HG02623 (cell line): Measurements from ENCODE around the gene PRKCH.
"Not testable (repeated sequence)": the region's sequence is repeated elsewhere in the genome, so short reads cannot be mapped to it uniquely, and the experiment has no call there.

Experiments
- ATAC-seq: cut with Tn5 transposase; IDR thresholded peaks from one replicate; pipeline ENCODE4 v1.9.1; 2021; ENCODE audit warnings: moderate library complexity; ENCODE audit not compliant: unreplicated experiment

The PRKCH gene

DNA sequence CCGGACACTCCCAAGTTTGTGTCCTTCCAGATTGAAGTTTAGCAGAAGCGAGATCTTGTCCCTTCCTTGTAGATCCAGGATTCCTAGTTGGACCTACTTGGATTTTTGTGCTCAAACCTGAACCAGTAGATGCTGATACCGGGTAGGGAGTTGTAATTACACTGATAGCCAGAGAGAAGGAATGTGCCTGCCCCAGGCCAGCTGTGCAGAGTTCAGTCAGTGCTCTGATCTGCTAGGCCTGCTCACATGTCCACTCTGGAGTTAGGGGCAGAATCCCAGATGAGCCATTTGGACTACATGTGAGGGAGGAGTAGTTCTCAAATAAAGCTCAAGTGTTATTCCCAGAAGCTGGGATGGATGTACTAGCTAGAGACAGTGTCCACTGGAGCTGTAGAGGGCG lies 65.7 kb downstream of the PRKCH start:
- ATAC-seq = no peak

GRCh38 chr14:61388173-61388975 lies 67.0 kb downstream of the PRKCH start:
- peak; percentile 61 for ATAC-seq

DNA sequence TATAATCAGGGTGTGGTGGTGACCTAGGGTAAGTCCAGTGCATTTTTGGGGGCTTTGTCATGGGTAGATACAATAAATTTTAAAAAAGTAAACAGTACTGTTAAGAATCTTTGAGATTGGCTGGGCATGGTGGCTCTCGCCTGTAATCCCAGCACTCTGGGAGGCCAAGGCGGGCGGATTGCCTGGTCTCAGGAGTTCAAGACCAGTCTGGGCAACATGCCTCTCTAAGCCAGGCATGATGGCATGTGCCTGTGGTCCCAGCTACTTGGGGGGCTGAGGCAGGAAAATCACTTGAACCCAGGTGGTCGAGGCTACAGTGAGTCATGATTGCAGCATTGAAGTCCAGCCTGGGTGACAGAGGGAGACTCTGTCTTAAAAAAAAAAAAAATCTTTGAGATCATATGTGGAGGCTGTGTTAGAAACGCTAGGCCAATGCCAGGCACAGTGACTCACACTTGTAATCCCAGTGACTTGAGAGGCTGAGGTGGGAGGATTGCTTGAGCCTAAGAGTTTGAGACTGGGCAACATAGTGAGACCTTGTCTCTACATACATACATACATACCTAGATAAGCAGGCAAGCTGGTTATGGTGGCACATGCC lies 67.7 kb downstream of the PRKCH start:
- no peak for ATAC-seq

GRCh38 chr14:61391119-61391518 lies 69.7 kb downstream of the PRKCH start:
- no peak for ATAC-seq

GRCh38 chr14:61392297-61392696 lies 70.9 kb downstream of the PRKCH start:
- no peak for ATAC-seq

DNA sequence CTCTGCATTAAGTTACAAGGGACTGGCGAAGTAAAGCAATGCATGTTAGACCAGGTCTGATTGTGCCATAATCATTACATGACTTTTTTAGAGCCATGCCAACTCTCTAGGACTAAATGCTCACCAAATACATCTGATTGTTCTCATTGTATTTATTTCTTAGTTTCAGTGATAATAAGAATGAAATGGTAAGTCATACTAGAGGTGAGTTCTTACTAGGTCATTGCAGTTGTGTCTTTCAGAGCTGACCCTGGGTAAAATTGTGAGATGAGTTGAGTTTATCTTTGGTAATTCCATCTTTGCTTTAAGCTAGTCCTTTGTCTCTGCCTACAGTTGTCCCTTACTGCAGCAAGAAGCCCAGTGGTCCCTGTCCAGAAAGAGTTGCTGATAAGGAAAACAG lies 73.2 kb downstream of the PRKCH start:
- no peak for ATAC-seq

GRCh38 chr14:61395115-61395725 lies 73.8 kb downstream of the PRKCH start:
- no peak for ATAC-seq

DNA sequence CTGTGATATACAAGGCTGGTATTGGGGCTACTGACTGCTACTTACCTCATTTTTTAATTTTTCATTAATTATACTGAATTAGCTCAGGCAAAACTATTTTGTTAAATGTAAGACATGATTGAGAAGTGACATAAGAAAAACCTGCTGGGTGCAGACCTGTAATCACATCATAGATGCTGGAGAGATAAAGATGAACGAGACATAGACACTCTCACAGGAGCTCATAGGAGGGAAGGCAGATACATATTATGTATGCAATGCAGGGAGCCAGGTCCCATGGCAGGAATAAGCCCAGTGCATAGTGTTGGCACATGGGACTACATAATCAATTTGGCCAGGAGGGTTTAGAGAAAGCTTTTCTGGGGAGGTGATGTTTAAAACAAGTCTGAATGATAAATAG lies 74.9 kb downstream of the PRKCH start:
- ATAC-seq = no peak

- no peak for ATAC-seq
These were observed 75.3 kb downstream of the PRKCH start for GRCh38 chr14:61396694-61397093.

GRCh38 chr14:61397615-61398014 lies 76.2 kb downstream of the PRKCH start:
- no peak for ATAC-seq

DNA sequence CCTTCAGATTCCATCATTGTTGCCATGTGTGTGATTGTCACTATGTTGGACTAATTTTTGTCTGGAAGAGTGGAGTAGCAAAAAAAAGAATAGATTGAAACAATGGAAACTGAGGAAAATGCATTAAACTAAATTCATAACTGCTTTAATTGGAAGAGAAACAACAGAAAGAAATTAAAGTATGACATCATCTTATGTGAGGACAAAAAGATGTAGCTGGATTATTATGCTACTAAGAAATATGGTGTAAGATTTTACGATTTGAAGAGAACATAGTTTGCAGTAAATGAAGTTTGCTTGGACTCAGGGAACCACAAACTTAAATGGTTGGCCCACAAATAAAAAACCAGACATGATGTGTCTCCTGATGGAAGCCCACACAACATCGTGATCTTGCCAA lies 76.8 kb downstream of the PRKCH start:
- ATAC-seq = no peak

- ATAC-seq = no peak
These were observed 78.0 kb downstream of the PRKCH start for GRCh38 chr14:61399365-61399764.

- ATAC-seq = no peak
These were observed 80.1 kb downstream of the PRKCH start for GRCh38 chr14:61401461-61401860.

DNA sequence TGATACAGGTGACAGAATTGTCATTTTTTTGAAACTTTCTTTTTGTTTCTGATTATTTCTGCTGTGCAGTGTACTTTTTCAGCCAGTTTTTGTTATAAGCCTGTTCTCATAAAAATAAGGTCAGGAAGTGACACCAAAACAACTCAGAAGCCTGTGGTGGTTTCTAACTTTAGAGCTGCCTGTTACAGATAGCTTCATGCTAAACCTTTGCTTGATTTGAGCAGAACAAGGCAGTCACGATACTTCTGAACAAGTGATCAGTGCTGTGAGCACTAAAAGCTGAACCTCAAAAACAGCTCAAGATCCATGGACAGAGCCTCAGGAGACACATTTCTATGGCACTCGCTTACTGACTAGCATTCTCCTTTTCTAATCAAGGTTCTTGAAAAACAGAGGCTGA lies 82.0 kb downstream of the PRKCH start:
- ATAC-seq = peak; percentile 68

DNA sequence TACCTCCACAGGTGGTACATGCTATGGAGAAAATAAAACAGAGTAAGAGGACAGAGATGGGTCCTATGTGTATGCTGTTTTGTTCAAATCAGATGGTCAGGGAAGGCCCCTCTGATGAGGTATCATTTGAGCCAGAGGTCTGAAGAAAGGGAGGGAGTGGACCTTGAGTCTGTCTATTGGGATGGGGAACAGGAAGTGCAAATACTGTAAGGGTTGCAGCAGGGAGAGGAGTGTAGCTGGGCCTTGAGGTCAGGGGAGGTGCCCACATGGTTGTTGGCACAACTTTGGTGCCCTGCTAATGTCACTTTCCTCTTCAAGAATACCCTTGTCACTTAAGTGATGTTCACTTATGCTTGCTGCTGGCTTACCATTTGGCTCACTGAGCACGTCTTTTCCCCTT lies 83.3 kb downstream of the PRKCH start:
- ATAC-seq = no peak

DNA sequence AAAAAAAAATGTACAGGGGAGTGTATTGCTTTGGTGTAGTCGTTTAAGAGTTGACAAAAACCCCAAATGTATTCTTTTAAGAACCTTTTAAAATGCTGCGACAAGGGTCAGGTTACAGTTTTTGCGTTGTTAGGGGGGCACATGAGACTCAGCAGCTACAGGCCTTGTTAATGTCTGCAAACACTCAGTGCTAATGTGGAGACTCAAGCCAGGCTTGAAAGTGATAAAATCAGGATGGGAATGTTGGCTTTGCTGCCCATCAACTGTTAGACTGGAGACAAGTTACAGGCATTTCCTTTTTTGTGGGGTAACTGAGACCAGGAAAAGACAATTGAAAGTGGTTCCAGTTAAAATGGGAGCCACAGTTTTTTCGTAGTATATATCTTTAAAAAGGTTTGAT lies 84.8 kb downstream of the PRKCH start:
- no peak for ATAC-seq

- no peak for ATAC-seq
These were observed 85.3 kb downstream of the PRKCH start for GRCh38 chr14:61406675-61407074.

DNA sequence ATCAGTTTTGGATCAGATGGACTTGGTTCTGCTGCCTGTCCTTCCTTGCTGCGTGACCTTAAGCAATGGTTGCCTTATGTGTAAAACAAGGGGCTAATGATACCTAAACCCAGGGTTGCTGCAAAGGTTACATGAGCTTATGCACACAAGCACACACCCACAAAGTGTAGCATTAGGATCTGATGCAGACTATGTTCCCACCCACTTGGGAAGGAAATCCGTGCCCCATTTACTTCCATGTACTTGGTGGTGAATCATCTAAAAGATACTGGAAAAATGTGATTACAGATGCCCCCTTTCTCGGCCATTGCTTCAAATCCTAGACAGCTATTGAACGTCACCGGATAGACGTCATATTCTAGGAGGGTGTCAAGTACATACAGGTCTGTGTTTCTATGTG lies 87.1 kb downstream of the PRKCH start:
- no peak for ATAC-seq

GRCh38 chr14:61409782-61410181 lies 88.4 kb downstream of the PRKCH start:
- ATAC-seq = no peak

DNA sequence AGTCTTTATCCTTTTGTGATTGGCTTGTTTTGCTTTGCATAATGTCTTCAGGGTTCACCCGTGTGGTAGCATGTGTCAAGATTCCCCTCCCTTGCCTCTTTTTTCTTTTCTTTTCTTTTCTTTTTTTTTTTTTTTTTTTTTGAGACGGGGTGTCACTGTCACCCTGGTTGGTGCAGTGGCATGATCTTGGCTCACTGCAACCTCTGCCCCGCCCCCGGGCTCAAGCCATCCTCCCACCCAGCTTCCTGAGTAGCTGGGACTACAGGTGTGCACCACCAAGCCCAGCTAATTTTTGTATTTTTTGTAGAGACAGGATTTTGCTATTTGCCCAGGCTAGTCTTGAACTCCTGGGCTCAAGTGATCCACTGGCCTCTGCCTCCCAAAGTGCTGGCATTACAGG lies 94.6 kb downstream of the PRKCH start:
- not testable (repeated sequence) for ATAC-seq

- ATAC-seq = no peak
These were observed 95.2 kb downstream of the PRKCH start for GRCh38 chr14:61416591-61416990.

DNA sequence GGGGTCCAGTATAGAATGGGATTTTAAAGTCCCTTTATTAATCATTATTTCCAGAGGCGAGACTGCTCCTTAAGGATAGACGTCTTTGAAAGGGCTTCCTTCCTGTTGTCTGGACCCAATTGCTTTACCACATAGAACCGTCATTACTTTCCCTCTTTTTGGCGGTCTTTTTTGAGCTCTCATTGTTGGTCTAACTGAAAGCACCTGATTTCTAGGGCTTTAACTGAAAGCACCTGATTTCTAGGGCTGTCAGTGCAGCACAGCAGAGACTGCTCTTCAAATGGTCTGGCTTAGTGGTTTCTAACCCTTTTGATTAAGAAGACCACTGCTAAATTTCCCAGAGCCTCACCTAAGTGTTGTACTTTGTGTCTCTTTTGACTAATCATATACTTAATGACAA lies 95.8 kb downstream of the PRKCH start:
- no peak for ATAC-seq
